GM12878 (cell line): ENCODE data around the gene CHL1. TPM values are rescaled to one million over a fixed set of nuclear protein-coding genes. Genes with fewer than 3 reads are reported as not detected.

ENCODE experiments used
- ATAC-seq: fragments of 200-7000 bp; cut with Tn5 transposase; 3 replicates; pipeline ENCODE4 v1.9.1; 2020; ENCODE audit warnings: mild to moderate bottlenecking, moderate library complexity
- BruUV-seq: library from RNA; stranded (reverse); fragments of 400-500 nt; replicated peaks from 2 replicates; lab custom pipeline; 2021; lab: Mats Ljungman, UMichigan
- CTCF ChIA-PET: fragments of 300-600 bp; sonication (Branson Sonifier 250); formaldehyde crosslinking; extraction: SDS; loops from one replicate; lab custom pipeline; 2021; ENCODE audit warnings: inconsistent platforms; lab: Yijun Ruan, JAX
- POLR2A ChIA-PET: fragments of 350-600 bp; formaldehyde crosslinking; extraction: SDS; loops from one replicate; lab custom pipeline; 2021; ENCODE audit warnings: inconsistent platforms; lab: Charles Lee
- RAD21 ChIA-PET: fragments of 300-600 bp; sonication (Branson Sonifier 250); formaldehyde crosslinking; loops from one replicate; lab custom pipeline; 2023; ENCODE audit warnings: antibody characterized with exemption; ENCODE audit not compliant: unreplicated experiment; lab: Charles Lee
- SMC1A ChIA-PET: fragments of 300-600 bp; sonication (Branson Sonifier 250); formaldehyde crosslinking; loops from one replicate; lab custom pipeline; 2023; ENCODE audit not compliant: unreplicated experiment, uncharacterized antibody; lab: Charles Lee
- DNase-seq: peaks from one replicate; pipeline ENCODE4 v3.0.0-alpha.2; 2011; ENCODE audit warnings: low read depth, low spot score
- FAIRE-seq: peaks from 3 replicates; lab custom pipeline; 2011; peaks lifted over from hg19 to GRCh38; lab: Jason Lieb, UNC
- H2AFZ ChIP-seq: 2 replicates; pipeline ENCODE4 v1.6.0; 2011; ENCODE audit warnings: low read depth, low read length, control low read depth; ENCODE audit not compliant: control insufficient read depth
- H3K27ac ChIP-seq: 2 replicates; pipeline ENCODE4 v1.5.1; 2011; ENCODE audit warnings: control low read depth; ENCODE audit not compliant: control insufficient read depth, insufficient read depth
- H3K27me3 ChIP-seq, 2 experiments: replicated peaks in 1 of 2; 2 replicates each; pipeline versions ENCODE4 v1.6.0 to v1.6.1; 2011; ENCODE audit warnings: low read length in 1 of 2; ENCODE audit not compliant: control insufficient read depth in 2 of 2, insufficient read depth in 2 of 2
- H3K36me3 ChIP-seq, 2 experiments: 2 replicates each; pipeline ENCODE4 v1.5.1; 2011; ENCODE audit warnings: low read length in 1 of 2; ENCODE audit not compliant: control insufficient read depth in 2 of 2, insufficient read depth in 2 of 2
- H3K4me1 ChIP-seq: 2 replicates; pipeline ENCODE4 v1.6.1; 2011; ENCODE audit warnings: mild to moderate bottlenecking, low read length, moderate library complexity, mixed read lengths; ENCODE audit not compliant: control insufficient read depth, insufficient read depth
- H3K4me2 ChIP-seq: 2 replicates; pipeline ENCODE4 v1.6.0; 2011; ENCODE audit warnings: control low read depth; ENCODE audit not compliant: control insufficient read depth, insufficient read depth
- H3K4me3 ChIP-seq: fragments of 200-600 bp; sonication (generic); 2 replicates; pipeline ENCODE4 v1.5.1; 2016
- H3K79me2 ChIP-seq: 2 replicates; pipeline ENCODE4 v1.6.0; 2011; ENCODE audit warnings: low read length; ENCODE audit not compliant: control insufficient read depth, insufficient read depth
- H3K9ac ChIP-seq: 2 replicates; pipeline ENCODE4 v1.8.0; 2011; ENCODE audit warnings: low read length, control low read depth, mixed read lengths; ENCODE audit not compliant: control insufficient read depth, insufficient read depth
- H3K9me3 ChIP-seq: replicated peaks from 3 replicates; pipeline ENCODE4 v1.5.1; 2011; ENCODE audit warnings: mild to moderate bottlenecking, low read length; ENCODE audit not compliant: control insufficient read depth, insufficient read depth
- H4K20me1 ChIP-seq: 2 replicates; pipeline ENCODE4 v1.6.0; 2011; ENCODE audit not compliant: control insufficient read depth, insufficient read depth
- ATF7 ChIP-seq: fragments of 450-650 bp; IDR thresholded peaks from 2 replicates; pipeline ENCODE4 v1.6.1; 2016; ENCODE audit warnings: low read depth, mild to moderate bottlenecking
- BMI1 ChIP-seq: fragments of 450-650 bp; IDR thresholded peaks from 2 replicates; pipeline ENCODE4 v1.6.1; 2016; ENCODE audit warnings: mild to moderate bottlenecking, moderate library complexity, borderline replicate concordance
- CHD4 ChIP-seq: fragments of 200-600 bp; sonication (generic); IDR thresholded peaks from 2 replicates; pipeline ENCODE4 v1.6.1; 2016; ENCODE audit warnings: mild to moderate bottlenecking
- EGR1 ChIP-seq, 2 experiments: IDR thresholded peaks; 1 replicate in 1 of 2; 2 replicates in 1 of 2; pipeline ENCODE4 v1.6.1; 2011 to 2012; ENCODE audit warnings: low read depth in 2 of 2, low read length in 2 of 2, borderline replicate concordance in 1 of 2, mild to moderate bottlenecking in 1 of 2, moderate library complexity in 1 of 2
- RCOR1 ChIP-seq: conservative IDR thresholded peaks from 2 replicates; pipeline ENCODE4 v1.6.1; 2012; ENCODE audit warnings: low read depth, low read length, improper control_type of control experiment
- RELA ChIP-seq: fragments of 450-650 bp; IDR thresholded peaks from 2 replicates; pipeline ENCODE4 v1.8.0; 2014; ENCODE audit warnings: borderline replicate concordance; ENCODE audit not compliant: partially characterized antibody
- SP1 ChIP-seq: IDR thresholded peaks from one replicate; pipeline ENCODE4 v1.6.1; 2011; ENCODE audit warnings: low read depth, low read length
- YY1 ChIP-seq: IDR thresholded peaks from 2 replicates; pipeline ENCODE4 v1.6.1; 2011; ENCODE audit warnings: low read depth, mild to moderate bottlenecking, low read length
- WGBS: methylation state at CpG from one replicate; pipeline ENCODE4 v1.1.6; 2016; ENCODE audit warnings: low lambda C conversion rate; ENCODE audit not compliant: insufficient replicate concordance, insufficient coverage; ENCODE audit errors: missing lambda C conversion rate; 5-methylcytosine and 5-hydroxymethylcytosine counted together
- in situ Hi-C: fragments of 300-500 bp; cut with MboI; formaldehyde crosslinking; loops from 9 replicates; pipeline ENCODE4 v1.14.3; 2018; ENCODE audit warnings: mixed read lengths
- intact Hi-C: fragments of 100-400 bp; cut with micrococcal nuclease; formaldehyde crosslinking; loops from one replicate; pipeline ENCODE4 v1.14.2; 2022; ENCODE audit not compliant: unreplicated experiment
- polyA plus RNA-seq, 11 experiments: library from polyadenylated mRNA; depleted of rRNA in 4 of 11; unstranded in 6 of 11; stranded (reverse) in 5 of 11; fragments of >200 nt; fragmentation: Nextera tagmentation in 4 of 11; fragmentation: Illumina TruSeq in 1 of 11; extraction: Ambion mirVana in 4 of 11; extraction: Trizol in 1 of 11; gene quantifications; 1 replicate in 1 of 11; 2 replicates in 10 of 11; pipeline versions ENCODE4 v1.2.1 to v1.2.3, GENCODE V29; 2011 to 2016; ENCODE audit warnings: inconsistent platforms in 2 of 11, missing spikeins in 2 of 11, low read depth in 1 of 11
- total RNA-seq, 4 experiments: library from RNA; depleted of rRNA in 3 of 4; stranded (reverse); fragments of >200 nt in 3 of 4; fragmentation: Illumina TruSeq in 1 of 4; extraction: Trizol in 1 of 4; gene quantifications; 2 replicates each; pipeline versions ENCODE4 v1.2.1 to v1.2.3, GENCODE V29; 2013 to 2021
- TF ChIP-seq, protein P1 (sequence below): fragments of 450-650 bp; IDR thresholded peaks from 2 replicates; pipeline ENCODE4 v1.6.1; 2017; ENCODE audit warnings: antibody characterized with exemption, mild to moderate bottlenecking, moderate library complexity

The CHL1 gene
- total and polyA plus RNA-seq, 10 of the 15 experiments (the other 5 are each of a cell fraction or from before 2014, with no cell fraction given) = 0.71 to 30.4 (median 1.8) TPM

DNA sequence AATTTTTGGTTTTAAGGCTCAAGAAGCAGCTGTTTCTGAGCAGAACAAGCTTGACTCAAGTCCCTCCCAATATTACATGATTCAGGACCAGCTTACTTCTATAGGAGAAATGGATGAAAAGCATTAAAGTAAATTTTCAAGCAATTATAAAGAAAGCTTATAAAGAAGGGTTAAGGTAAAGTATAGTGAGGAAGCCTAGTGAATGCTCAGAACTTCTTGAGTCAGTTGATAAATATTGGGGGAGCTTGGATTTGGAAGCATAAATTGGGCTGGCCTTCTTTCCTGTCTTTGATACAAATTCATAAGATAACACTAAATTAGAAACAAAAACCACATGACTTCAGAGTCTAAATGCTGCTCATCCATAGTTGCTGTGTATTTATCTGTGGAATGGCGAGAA, 156.0 kb downstream of the CHL1 start:
- CTCF ChIA-PET = interaction anchor here (0.6 to 12.4 kb wide), 24 partner anchors 11 to 546 kb away, joined by 3 to 415 read pairs (median 14); no protein-coding TSS in a partner anchor
- Histone ChIP-seq H4K20me1 (no peaks in the 10 kb centered on the region), H2AFZ (no peak overlapping the region), H3K36me3 (no peaks in the 10 kb centered on the region), H3K9me3 (no peaks in the 10 kb centered on the region), H3K4me1 (no peaks in the 10 kb centered on the region), H3K27ac (no peak overlapping the region), H3K9ac (no peak overlapping the region)
- intact Hi-C loops = loop anchor here (5.0 kb wide), 1 partner anchor 155 kb away; the partner anchor contains the start of gene CHL1
- in situ Hi-C loops = no loop called here
- no peak for FAIRE-seq
- no peak for ATAC-seq
- no peak for TF ChIP-seq RELA
- TF ChIP-seq, protein P1, sequence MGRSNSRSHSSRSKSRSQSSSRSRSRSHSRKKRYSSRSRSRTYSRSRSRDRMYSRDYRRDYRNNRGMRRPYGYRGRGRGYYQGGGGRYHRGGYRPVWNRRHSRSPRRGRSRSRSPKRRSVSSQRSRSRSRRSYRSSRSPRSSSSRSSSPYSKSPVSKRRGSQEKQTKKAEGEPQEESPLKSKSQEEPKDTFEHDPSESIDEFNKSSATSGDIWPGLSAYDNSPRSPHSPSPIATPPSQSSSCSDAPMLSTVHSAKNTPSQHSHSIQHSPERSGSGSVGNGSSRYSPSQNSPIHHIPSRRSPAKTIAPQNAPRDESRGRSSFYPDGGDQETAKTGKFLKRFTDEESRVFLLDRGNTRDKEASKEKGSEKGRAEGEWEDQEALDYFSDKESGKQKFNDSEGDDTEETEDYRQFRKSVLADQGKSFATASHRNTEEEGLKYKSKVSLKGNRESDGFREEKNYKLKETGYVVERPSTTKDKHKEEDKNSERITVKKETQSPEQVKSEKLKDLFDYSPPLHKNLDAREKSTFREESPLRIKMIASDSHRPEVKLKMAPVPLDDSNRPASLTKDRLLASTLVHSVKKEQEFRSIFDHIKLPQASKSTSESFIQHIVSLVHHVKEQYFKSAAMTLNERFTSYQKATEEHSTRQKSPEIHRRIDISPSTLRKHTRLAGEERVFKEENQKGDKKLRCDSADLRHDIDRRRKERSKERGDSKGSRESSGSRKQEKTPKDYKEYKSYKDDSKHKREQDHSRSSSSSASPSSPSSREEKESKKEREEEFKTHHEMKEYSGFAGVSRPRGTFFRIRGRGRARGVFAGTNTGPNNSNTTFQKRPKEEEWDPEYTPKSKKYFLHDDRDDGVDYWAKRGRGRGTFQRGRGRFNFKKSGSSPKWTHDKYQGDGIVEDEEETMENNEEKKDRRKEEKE = no peak
- TF ChIP-seq EGR1 (IDR thresholded peaks at IDR 0.05; ENCODE audit: borderline replicate concordance in 1 of 2, low read depth in 2 of 2, low read length in 2 of 2) = no peak
- no peak for TF ChIP-seq BMI1
- TF ChIP-seq YY1 = no peak
- TF ChIP-seq ATF7 = no peak
- no peak for TF ChIP-seq RCOR1
- no peak for TF ChIP-seq SP1
- no peak for TF ChIP-seq CHD4
- TF ChIP-seq, all 136 proteins: peak for 0
- ChIA-PET POLR2A (interaction anchor here (1.2 kb wide), 1 partner anchor 10 kb away, joined by 4 read pairs; no protein-coding TSS in a partner anchor), RAD21 (interaction anchor here (0.6 to 9.9 kb wide), 19 partner anchors 10 to 309 kb away, joined by 3 to 328 read pairs (median 26); no protein-coding TSS in a partner anchor), SMC1A (interaction anchor here (0.6 to 8.7 kb wide), 45 partner anchors 10 to 331 kb away, joined by 3 to 331 read pairs (median 5); no protein-coding TSS in a partner anchor)
- no peak overlapping the region for H3K4me3 ChIP-seq
- 0% methylated on average over 1 of the region's 1 CpG for WGBS
- no peak for DNase-seq
- no peaks in the 10 kb centered on the region for H3K27me3 ChIP-seq
- no TSS peak for BruUV-seq
- no peaks in the 10 kb centered on the region for H3K79me2 ChIP-seq
- H3K4me2 ChIP-seq = no peak overlapping the region
